A549 (cell line): ENCODE measurements around the gene ATG5. TPM values are rescaled to one million over a fixed set of nuclear protein-coding genes. Genes with fewer than 3 reads are reported as not detected.

Experiments
- ATAC-seq, 2 experiments: fragments of 200-7000 bp in 1 of 2; fragments of >200 bp in 1 of 2; cut with Nextera tagmentation in 1 of 2; cut with Tn5 transposase in 1 of 2; 3 replicates each; pipeline versions ENCODE4 v1.8.0 to v1.9.1; 2018 to 2020; ENCODE audit warnings: mild to moderate bottlenecking in 1 of 2, moderate library complexity in 1 of 2
- CTCF ChIA-PET: fragments of 300-600 bp; sonication (Branson Sonifier 250); formaldehyde crosslinking; extraction: SDS; loops from one replicate; lab custom pipeline; 2021; ENCODE audit warnings: antibody characterized with exemption, inconsistent platforms; lab: Yijun Ruan, JAX
- POLR2A ChIA-PET: fragments of 350-600 bp; formaldehyde crosslinking; extraction: SDS; loops from one replicate; lab custom pipeline; 2021; ENCODE audit warnings: antibody characterized with exemption, inconsistent platforms; lab: Yijun Ruan, JAX
- DNase-seq, 2 experiments: peaks; one replicate each; pipeline versions ENCODE4 v3.0.0 to v3.0.0-alpha.2; 2011 to 2016; ENCODE audit warnings: low read depth in 1 of 2, low spot score in 1 of 2
- FAIRE-seq: peaks from 2 replicates; lab custom pipeline; 2011; peaks lifted over from hg19 to GRCh38; lab: Jason Lieb, UNC
- H3K27ac ChIP-seq, 2 experiments: fragments of >200 bp; sonication (Bioruptor Twin); formaldehyde crosslinking; 3 replicates each; pipeline ENCODE4 v1.5.1; 2016 to 2017
- H3K4me1 ChIP-seq: fragments of >200 bp; sonication (Bioruptor Twin); formaldehyde crosslinking; 3 replicates; pipeline ENCODE4 v1.6.1; 2016
- H3K4me2 ChIP-seq: fragments of >200 bp; sonication (Bioruptor Twin); formaldehyde crosslinking; 3 replicates; pipeline ENCODE4 v1.6.1; 2016
- H3K4me3 ChIP-seq: fragments of >200 bp; sonication (Bioruptor Twin); formaldehyde crosslinking; 3 replicates; pipeline ENCODE4 v1.5.1; 2016
- H3K9me3 ChIP-seq: fragments of >200 bp; sonication (Bioruptor Twin); formaldehyde crosslinking; 3 replicates; pipeline ENCODE4 v1.6.1; 2016
- CBX2 ChIP-seq: fragments of 200-600 bp; sonication (generic); IDR thresholded peaks from 2 replicates; pipeline ENCODE4 v1.6.1; 2016; ENCODE audit warnings: low read depth, mild to moderate bottlenecking, borderline replicate concordance
- CHD2 ChIP-seq: fragments of 150-350 bp; IDR thresholded peaks from 2 replicates; pipeline ENCODE4 v1.6.1; 2014; ENCODE audit warnings: low read length; ENCODE audit not compliant: partially characterized antibody
- E2F6 ChIP-seq: IDR thresholded peaks from 2 replicates; pipeline ENCODE4 v1.6.1; 2012; ENCODE audit warnings: low read depth, borderline replicate concordance
- EHF ChIP-seq: fragments of 250-450 bp; sonication (Bioruptor Pico); IDR thresholded peaks from 2 replicates; pipeline ENCODE4 v1.5.0; 2020; ENCODE audit warnings: mild to moderate bottlenecking
- EHMT2 ChIP-seq: fragments of 200-600 bp; sonication (generic); IDR thresholded peaks from 2 replicates; pipeline ENCODE4 v1.6.1; 2016; ENCODE audit warnings: antibody characterized with exemption, low read depth, mild to moderate bottlenecking, moderate library complexity
- ELK1 ChIP-seq: fragments of 150-350 bp; IDR thresholded peaks from 2 replicates; pipeline ENCODE4 v1.6.1; 2014; ENCODE audit warnings: low read depth, mild to moderate bottlenecking, low read length
- ESRRA ChIP-seq: fragments of 150-350 bp; IDR thresholded peaks from 2 replicates; pipeline ENCODE4 v1.6.1; 2014; ENCODE audit warnings: mild to moderate bottlenecking, low read length, borderline replicate concordance
- FOXS1 ChIP-seq: fragments of 250-450 bp; sonication (Bioruptor Pico); IDR thresholded peaks from 2 replicates; pipeline ENCODE4 v1.5.0; 2020; ENCODE audit warnings: mild to moderate bottlenecking, moderate library complexity
- HDAC2 ChIP-seq: fragments of 200-600 bp; sonication (generic); IDR thresholded peaks from 2 replicates; pipeline ENCODE4 v1.6.1; 2016
- HES2 ChIP-seq: fragments of >200 bp; sonication (Bioruptor Twin); formaldehyde crosslinking; IDR thresholded peaks from 2 replicates; pipeline ENCODE4 v1.6.1; 2016
- HEYL ChIP-seq: fragments of 250-450 bp; sonication (Bioruptor Pico); IDR thresholded peaks from 2 replicates; pipeline ENCODE4 v1.8.0; 2021; ENCODE audit warnings: mild to moderate bottlenecking, moderate library complexity
- HMGXB4 ChIP-seq: fragments of 250-450 bp; sonication (Bioruptor Pico); IDR thresholded peaks from 2 replicates; pipeline ENCODE4 v1.5.0; 2021; ENCODE audit warnings: mild to moderate bottlenecking, moderate library complexity, borderline replicate concordance
- HOXB13 ChIP-seq: fragments of 250-450 bp; sonication (Bioruptor Pico); IDR thresholded peaks from 2 replicates; pipeline ENCODE4 v1.5.0; 2020; ENCODE audit warnings: low read depth, mild to moderate bottlenecking, moderate library complexity
- HOXB5 ChIP-seq: fragments of 250-450 bp; sonication (Bioruptor Pico); IDR thresholded peaks from 2 replicates; pipeline ENCODE4 v1.5.0; 2020; ENCODE audit warnings: mild to moderate bottlenecking, moderate library complexity
- KDM1A ChIP-seq: fragments of 200-600 bp; sonication (generic); IDR thresholded peaks from 2 replicates; pipeline ENCODE4 v1.6.1; 2016; ENCODE audit warnings: low read depth, mild to moderate bottlenecking
- MAFK ChIP-seq: fragments of 450-650 bp; IDR thresholded peaks from 2 replicates; pipeline ENCODE4 v1.6.1; 2014; ENCODE audit not compliant: partially characterized antibody
- MYC ChIP-seq: IDR thresholded peaks from 2 replicates; pipeline ENCODE4 v1.6.1; 2012; ENCODE audit warnings: mild to moderate bottlenecking, inconsistent platforms, low read length, improper control_type of control experiment, borderline replicate concordance
- NFE2L2 ChIP-seq: fragments of 150-350 bp; conservative IDR thresholded peaks from 2 replicates; pipeline ENCODE4 v1.6.1; 2014; ENCODE audit warnings: low read length
- NPAS2 ChIP-seq: fragments of 250-450 bp; sonication (Bioruptor Pico); IDR thresholded peaks from 2 replicates; pipeline ENCODE4 v1.8.0; 2022; ENCODE audit warnings: mild to moderate bottlenecking, moderate library complexity, borderline replicate concordance
- NR3C1 ChIP-seq: fragments of >200 bp; sonication (Bioruptor Twin); formaldehyde crosslinking; IDR thresholded peaks from 3 replicates; pipeline ENCODE4 v1.6.1; 2017
- PBX3 ChIP-seq: IDR thresholded peaks from 2 replicates; pipeline ENCODE4 v1.6.1; 2012
- RARB ChIP-seq: fragments of 250-450 bp; sonication (Bioruptor Pico); IDR thresholded peaks from 2 replicates; pipeline ENCODE4 v1.8.0; 2021; ENCODE audit warnings: mild to moderate bottlenecking, moderate library complexity
- REST ChIP-seq: fragments of 200-600 bp; sonication (generic); IDR thresholded peaks from 2 replicates; pipeline ENCODE4 v1.6.1; 2016; ENCODE audit warnings: antibody characterized with exemption, mild to moderate bottlenecking, moderate library complexity
- TFCP2L1 ChIP-seq: fragments of 250-450 bp; sonication (Bioruptor Pico); IDR thresholded peaks from 2 replicates; pipeline ENCODE4 v1.5.0; 2021; ENCODE audit warnings: mild to moderate bottlenecking
- ZC3H11A ChIP-seq: fragments of 450-650 bp; IDR thresholded peaks from 2 replicates; pipeline ENCODE4 v1.6.1; 2014; ENCODE audit warnings: antibody characterized with exemption, mild to moderate bottlenecking
- WGBS: methylation state at CpG from one replicate; pipeline ENCODE4 v1.1.6; 2017; ENCODE audit errors: missing lambda C conversion rate; 5-methylcytosine and 5-hydroxymethylcytosine counted together
- polyA plus RNA-seq, 4 experiments: library from polyadenylated mRNA; depleted of rRNA in 3 of 4; stranded (reverse); fragments of >200 nt; fragmentation: RNase III in 1 of 4; extraction: RNeasy Plus Mini Kit Qiagen cat#74134 plus additional on column Dnase treatment in 1 of 4; gene quantifications; 2 replicates in 3 of 4; 3 replicates in 1 of 4; pipeline ENCODE4 v1.2.3, GENCODE V29; 2011 to 2017

The ATG5 gene
- polyA plus RNA-seq, 2 of the 4 experiments (the other 2 are of a cell fraction) = 26.6 to 53.5 TPM

DNA sequence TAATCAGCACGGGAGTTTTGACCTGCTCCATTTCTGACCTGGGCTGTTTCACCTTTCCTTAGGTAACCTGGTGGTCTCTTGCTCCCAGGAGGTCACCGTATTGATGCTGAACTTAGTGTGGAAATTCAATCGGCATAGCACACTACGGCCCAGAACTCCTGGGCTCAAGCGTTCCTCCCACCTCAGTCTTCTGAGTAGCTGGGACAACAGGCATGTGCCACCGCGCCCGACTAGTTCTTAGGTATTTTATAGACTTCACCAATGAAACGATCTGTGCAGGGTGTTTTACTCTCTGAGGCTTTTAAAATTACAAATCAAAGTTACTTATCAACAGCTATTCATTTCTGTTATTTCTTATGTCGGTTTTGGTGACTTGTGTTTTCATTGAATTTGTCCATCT lies 42.1 kb downstream of the ATG5 start:
- FAIRE-seq = no peak
- Histone ChIP-seq H3K4me1 (no peaks in the 10 kb centered on the region), H3K4me2 (no peak overlapping the region), H3K9me3 (no peaks in the 10 kb centered on the region), H3K27ac (no peak overlapping the region), H3K4me3 (no peak overlapping the region)
- no peak for ATAC-seq
- ChIA-PET POLR2A (no interaction called here), CTCF (no interaction called here)
- no peak for DNase-seq
- TF ChIP-seq RARB (no peak), REST (no peak), HEYL (no peak), PBX3 (no peak), ELK1 (no peak), ESRRA (no peak)
- 97% methylated on average over 10 of the region's 10 CpGs for WGBS

DNA sequence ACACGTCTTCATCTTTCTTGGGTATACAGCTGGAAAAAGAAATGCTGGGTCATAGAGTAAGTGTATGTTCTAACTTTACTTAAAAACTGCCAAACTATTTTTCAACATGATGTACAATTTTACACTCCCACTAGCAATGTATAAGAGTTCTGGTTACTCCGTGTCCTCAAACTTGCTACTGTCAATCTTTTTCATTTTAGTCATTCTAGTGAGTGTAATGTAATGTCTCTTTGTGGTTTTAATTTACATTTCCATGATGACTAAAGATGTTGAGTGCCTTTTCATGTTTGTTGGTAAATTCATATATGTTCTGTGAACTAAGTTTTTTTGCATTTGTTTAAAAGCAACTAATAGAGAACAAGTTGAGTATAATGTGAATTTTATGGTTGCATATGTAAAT lies 43.9 kb downstream of the ATG5 start:
- Histone ChIP-seq H3K27ac (no peak overlapping the region), H3K4me2 (no peak overlapping the region), H3K9me3 (no peaks in the 10 kb centered on the region), H3K4me1 (no peaks in the 10 kb centered on the region), H3K4me3 (no peak overlapping the region)
- ChIA-PET CTCF (interaction anchor here (1.2 kb wide), 1 partner anchor 58 kb away, joined by 3 read pairs; no protein-coding TSS in a partner anchor), POLR2A (no interaction called here)
- 93% methylated on average over 2 of the region's 2 CpGs for whole genome bisulfite sequencing
- FAIRE-seq (no peak), DNase-seq (no peak), ATAC-seq (no peak)
- TF ChIP-seq E2F6 (no peak), TFCP2L1 (no peak), NFE2L2 (no peak), HDAC2 (no peak), CBX2 (no peak), MYC (no peak), EHF (no peak), EHMT2 (no peak), FOXS1 (CRISPR knock-in tag) (no peak), HMGXB4 (no peak), CHD2 (no peak), KDM1A (no peak), HOXB13 (CRISPR knock-in tag) (no peak), MAFK (no peak), NR3C1 (no peak), HEYL (no peak), NPAS2 (CRISPR knock-in tag) (no peak), ZC3H11A (no peak), HES2 (no peak), HOXB5 (CRISPR knock-in tag) (no peak)
